HG03565 (cell line): Measurements from ENCODE around the gene CD200.
"Not testable (repeated sequence)": the region's sequence is repeated elsewhere in the genome, so short reads cannot be mapped to it uniquely, and the experiment has no call there.

Experiments used
- ATAC-seq: cut with Tn5 transposase; IDR thresholded peaks from one replicate; pipeline ENCODE4 v1.9.1; 2021; ENCODE audit warnings: mild to moderate bottlenecking, moderate library complexity; ENCODE audit not compliant: unreplicated experiment

Gene CD200

DNA sequence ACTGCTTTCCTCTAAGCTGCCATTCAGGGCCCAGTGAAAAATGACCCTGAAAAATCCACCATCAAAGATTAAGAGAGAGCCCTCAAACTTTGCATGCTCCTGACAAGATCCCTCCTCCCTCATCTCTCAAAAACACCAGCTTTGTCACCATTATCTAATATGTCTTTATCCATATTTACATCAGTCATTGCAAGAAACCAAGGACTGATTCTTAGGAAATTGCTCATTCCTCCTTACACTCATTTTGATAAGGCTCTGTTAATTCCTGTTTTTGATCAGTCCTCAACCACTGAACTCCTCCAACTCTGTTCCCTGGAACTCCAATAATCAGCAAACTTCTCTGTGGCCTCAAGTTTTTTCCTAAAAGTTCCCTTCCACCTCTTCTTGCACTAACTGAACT, 51.8 kb downstream of the CD200 start:
- no peak for ATAC-seq

DNA sequence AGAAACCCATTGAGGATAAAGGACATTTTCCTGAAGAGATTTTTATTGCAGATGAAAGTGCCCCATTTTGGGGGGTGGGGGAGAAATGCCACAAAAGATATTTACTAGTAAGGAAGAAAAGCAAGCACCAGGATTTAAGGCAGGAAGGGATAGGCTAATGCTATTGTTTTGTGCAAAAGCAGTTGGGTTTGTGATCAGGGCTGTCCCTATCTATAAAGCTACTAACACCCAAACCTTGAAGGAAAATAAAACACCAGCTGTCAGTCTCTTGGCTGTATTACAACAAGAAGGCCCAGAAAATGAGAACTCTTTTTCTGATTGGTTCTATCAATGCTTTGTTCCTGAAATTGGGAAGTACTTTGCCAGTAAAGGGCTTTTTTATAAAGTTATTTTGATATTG, 56.0 kb downstream of the CD200 start:
- no peak for ATAC-seq

DNA sequence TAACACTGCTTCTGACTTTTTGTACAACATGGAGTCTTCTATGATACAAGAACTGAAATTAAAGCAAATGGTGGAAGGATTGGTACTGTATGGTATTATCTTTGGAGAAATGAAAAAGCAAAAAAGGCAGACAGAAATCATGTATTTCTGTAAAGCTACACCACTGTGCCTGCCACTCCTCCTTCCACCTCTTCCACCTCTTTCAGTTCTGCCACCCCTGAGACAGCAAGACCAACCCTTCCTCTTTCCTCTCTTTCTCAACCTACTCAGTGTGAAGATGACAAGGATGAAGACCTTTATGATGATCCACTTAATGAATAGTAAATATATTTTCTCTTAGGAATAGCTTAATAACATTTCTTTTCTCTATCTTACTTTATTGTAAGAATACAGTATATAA, 57.0 kb downstream of the CD200 start:
- ATAC-seq, result no peak

DNA sequence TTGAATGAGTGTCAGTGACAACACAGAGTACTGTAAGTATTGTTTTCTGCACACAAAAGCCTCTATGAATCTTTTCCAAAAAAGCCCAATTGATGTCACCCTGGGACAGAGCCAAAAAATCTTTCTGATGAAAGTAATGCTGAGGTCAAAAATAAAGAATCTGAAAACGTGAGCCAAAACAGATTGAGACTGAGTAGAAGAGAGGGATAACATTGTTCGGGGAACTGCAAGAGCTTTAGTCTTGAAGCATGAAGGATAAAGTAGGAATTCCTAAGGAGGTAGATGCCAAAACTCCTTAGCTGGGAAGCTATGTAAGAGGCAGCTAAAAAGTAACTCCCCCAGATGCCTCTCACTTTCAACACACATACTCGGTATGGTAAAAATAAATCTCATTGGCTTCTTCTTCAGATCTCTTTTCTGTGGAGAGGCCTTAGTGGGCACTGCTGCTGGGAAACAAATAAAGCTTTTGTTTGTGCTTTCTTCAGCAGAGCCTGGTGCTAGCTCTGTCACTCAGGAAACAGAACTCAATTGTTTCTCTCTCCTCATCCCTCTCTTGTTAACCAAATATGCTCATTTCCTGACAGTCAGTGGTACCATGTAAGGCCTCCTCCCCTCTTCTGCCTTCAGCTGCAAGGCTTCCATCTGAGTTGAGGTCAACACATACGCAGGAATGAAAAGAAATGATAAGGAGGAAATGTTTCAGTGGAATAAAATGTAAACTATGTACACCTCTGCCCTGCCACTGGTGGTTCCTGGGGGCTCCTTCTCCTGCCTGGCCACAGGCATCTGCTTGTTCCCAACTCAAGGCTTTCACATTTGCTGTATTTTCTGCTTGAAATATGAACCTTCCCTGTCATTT, 58.1 kb downstream of the CD200 start:
- ATAC-seq, result peak; percentile 53

DNA sequence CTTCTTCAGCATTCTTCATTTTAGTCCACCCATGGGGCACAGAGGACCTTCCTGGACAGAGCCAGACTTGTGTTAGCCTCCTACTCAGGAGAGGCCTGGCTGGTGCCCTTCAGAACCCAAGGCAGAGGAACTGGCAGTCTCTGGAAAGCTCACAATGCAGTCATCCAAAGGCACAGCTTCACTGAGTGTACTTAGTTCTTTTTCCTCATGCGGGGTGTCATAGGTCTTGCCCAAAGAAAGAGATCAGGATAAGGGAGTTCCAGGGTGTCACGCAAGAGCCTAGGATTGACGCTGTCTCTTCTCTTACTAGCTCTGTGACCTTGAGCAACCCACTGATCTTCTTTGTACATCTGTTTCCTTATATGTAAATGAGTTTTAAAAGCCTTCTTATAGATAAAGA, 58.7 kb downstream of the CD200 start:
- no peak for ATAC-seq

DNA sequence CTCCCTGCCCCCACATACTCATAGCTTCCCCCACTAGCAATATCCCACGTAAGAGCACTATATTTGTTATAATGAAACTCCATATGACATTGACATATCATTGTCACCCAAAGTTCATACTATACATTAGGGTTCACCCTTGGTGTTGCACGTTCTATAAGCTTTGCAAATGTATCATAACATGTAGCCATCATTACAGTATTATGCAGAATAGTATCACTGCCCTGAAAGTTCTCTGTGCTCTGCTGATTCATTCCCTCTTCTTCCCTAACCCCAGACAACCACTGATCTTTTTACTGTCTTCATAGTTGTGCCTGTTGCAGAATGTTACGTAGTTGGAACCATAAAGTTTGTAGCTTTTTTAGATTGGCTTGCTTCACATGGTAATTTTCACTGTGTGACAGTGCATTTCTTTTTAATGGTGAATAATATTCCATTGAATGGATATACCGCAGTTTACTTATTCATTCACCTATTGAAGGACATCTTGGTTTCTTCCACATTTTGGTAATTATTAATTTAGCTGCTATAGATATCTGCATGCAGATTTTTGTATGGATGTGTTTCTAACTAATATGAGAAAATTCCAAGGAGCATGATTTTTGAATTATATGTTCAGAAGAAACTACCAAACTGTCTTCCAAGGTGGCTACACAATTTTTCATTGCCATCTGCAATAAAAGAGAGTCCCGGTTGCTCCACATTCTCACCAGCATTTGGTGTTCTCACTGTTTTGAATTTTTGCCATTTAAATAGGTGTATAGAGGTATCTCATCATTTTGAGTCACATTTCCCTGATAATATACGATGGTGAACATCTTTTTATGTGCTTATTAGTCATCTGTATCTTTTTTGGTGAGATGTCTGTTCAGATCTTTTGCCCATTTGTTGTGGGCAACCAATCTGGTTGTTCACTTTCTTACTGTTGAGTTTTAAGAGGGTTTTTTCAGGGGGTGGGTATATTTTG, 59.7 kb downstream of the CD200 start:
- no peak for ATAC-seq

DNA sequence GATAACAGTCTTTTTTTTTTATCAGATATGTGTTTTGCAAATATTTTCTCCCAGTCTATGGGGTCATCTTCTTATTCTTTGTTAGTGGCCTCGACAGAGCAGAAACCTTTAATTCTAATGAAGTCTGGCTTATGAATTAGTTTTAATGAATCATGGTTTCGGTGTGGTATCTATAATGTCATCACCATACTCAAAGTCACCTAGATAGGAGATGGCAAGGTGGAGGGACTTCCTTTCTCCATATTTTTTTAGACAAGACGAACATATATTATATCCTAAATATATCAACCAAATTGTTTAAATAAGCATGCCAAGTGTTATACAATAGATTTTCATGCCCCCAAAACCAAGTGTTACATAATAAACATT, 60.4 kb downstream of the CD200 start:
- no peak for ATAC-seq

DNA sequence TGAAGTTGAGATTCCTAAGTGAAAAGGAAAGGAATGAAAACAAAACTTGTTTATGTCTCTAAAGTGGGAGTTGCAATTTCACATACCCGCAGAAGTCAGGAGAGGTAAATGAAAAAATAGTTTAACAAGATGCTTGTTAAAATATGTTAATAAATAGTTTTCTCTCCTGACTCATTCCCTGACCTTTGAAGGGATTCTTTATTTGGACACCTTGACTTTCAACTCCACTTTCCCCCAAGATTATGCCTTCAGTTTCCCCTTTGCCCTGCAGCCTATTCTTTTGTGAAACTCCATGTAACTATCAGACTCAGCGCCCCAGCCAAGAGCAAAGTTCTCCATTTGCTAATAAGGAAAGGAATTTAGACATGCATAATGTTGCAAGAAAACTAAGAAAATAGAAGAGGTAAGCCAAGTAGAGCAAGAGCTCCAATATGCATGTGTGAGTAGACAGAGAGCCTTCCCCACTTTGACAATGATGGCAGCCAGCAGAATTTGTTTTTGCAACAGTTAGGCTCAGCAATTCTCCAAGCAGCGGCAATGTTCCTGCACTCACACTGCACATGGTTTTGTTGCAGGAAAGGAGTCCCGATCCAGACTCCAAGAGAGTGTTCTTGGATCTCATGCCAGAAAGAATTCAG, 61.2 kb downstream of the CD200 start:
- no peak for ATAC-seq

DNA sequence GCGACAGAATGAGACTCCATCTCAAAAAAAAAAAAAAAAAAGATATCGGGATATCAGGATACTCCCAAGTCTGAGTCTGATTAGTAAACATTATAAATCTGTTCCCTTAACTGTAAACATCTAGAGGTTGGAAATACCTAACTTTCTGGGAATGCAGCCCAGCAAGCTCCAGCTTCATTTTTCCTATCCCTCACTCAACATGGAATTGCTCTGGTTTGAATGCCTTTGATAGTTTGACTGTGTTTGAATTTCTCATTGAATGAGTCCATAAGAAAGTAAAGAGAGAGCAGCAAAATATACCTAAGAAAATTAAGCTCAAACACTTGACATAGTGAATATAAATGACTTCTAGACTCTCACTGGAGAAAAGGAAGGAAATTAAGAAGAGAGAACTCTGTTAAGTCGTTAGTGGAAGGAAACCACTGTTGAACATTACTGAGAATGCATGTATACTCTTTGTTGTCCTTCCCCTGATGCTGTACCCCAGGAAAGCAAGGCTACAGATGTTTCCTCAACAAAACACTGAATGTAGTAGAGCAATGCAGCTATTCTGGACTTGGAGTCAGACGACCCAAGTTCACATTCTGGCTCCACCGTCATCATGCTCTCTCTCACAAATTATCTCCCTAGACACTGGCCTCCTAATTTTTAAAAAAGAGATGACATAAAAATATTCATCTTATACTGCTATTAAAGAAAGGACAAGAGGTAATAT, 62.4 kb downstream of the CD200 start:
- no peak for ATAC-seq

DNA sequence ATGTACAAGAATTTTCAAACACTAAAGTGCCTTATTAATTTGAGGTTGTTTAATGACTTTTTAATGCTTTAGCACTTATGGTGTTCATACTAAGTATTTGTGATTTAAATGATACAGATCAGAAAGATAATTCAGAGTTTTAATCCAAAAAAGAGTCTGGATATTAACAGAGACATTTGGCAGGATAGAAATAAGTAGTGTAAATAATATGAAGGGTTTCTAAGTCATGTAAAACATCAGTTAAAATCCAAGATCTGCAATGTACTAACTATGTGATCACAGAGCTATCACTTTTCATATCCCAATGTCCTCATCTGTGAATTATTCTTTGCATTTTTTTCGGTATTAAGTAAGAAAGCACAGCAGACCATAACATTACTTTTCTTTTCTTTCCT, 62.9 kb downstream of the CD200 start:
- no peak for ATAC-seq

DNA sequence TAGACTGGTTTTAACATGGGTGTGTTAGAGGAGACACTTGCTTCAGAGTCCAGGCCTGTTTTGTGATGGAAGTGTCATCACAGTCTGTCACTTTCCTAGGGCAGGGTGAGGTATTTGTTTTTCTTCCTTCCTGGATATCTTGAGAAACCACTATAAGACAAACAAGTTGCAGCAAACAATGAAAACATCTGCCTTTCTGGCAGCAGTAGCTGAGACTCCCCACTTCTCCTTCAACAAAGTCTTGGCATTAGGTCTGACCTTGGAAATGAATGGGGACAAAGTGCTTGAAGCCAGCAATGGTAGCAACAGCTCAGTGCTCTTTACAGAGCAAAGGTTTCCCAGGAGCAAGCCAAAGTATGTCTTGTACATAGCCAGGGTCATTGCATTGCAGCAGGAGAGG, 64.6 kb downstream of the CD200 start:
- no peak for ATAC-seq

DNA sequence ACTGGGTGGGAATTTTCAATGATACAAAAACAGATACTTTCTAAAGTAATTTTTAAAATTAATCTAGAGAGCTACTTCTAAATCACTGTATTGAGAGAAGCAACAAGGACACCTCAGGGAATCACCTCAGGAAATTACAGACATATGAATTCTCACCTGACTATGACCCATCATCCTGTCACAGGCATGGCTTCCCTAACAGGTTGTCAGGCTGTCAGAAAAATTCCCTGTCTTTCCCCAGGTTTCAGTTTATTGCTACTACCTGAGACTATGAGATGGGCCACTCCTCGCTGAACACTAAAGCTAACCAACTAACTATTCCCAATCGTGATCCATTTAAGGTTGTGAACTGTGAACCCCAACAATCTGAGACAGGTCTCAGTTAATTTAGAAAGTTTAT, 66.1 kb downstream of the CD200 start:
- ATAC-seq, result no peak

DNA sequence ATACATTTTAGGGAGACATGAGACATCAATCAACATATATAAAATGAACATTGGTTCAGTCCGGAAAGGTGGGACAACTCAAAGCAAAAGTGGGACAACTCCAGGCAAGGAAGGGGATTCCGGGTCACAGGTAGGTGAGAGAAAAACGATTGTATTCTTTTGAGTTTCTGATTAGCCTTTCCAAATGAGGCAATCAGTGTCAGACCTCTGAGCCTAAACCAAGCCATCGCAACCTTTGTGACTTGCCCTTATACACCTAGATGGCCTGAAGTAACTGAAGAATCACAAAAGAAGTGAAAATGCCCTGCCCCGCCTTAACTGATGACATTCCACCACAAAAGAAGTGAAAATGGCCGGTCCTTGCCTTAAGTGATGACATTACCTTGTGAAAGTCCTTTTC, 66.6 kb downstream of the CD200 start:
- not testable (repeated sequence) for ATAC-seq

DNA sequence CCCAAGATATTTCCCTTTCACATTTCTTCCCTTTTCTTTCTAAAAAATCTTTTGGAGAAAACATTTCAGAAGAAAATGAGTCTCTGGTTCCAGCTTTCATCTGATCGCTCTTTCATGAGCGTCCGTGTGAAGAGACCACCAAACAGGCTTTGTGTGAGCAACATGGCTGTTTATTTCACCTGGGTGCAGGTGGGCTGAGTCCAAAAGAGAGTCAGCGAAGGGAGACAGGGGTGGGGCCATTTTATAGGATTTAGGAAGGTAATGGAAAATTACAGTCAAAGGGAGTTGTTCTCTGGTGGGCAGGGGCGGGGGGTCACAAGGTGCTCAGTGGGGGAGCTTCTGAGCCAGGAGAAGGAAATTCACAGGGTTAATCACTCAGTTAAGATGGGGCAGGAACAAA, 67.4 kb downstream of the CD200 start:
- ATAC-seq, result not testable (repeated sequence)

DNA sequence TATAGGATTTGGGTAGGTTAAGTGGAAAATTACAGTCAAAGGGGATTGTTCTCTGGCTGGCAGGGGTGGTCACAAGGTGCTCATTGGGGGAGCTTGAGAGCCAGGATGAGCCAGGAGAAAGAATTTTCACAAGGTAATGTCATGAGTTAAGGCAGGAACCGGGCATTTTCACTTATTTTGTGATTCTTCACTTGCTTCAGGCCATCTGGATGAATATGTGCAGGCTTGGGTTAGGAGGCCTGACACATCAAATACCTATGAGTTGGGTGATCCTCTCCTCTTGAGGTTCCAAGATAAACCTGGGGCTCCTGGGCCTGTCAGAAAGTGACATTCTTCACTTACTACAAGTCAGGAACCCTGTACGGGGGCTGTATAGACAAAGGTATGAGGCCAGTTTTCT, 68.7 kb downstream of the CD200 start:
- no peak for ATAC-seq

DNA sequence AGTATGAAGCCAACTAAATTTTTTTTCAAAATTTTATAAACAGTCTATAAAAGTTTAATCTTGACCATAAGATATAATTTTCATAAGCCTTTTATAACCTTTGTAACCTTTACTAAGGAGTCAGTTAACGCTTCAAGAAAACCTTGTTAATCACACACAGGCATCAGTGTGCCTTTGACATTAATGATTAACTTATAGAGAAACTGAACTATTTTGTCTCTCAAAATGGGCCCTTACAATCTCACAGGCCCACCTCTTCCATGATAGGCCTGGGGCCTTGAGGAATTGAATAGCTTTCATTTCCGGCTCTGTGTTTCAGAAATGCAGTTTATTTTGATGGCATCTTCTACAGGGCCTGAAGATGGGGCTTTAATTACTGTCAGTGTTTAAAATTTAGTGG, 70.1 kb downstream of the CD200 start:
- no peak for ATAC-seq

DNA sequence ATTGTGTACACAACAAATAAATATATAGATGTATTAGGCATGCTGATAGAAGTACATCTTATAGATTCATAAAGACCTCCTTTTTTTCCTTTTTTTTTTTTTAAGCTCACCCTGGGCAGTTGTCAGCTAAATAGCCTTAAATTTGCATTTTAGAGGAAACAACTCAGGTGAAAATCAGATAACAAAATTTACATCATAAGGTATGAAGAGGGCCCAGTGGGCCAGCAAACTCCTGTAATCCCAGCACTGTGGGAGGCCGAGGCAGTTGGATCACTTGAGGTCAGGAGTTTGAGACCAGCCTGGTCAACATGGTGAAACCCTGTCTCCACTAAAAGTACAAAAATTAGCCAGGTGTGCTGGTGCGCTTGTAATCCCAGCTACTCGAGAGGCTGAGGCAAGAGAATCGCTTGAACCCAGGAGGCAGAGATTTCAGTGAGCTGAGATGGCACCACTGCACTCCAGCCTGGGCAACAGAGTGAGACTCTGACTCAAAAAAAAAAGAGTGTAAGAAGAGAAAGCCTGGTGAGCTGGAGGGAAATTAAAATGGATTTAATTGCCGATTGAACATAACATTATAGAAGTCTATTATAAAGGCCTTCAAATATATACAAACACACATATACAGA, 72.1 kb downstream of the CD200 start:
- ATAC-seq, result not testable (repeated sequence)

DNA sequence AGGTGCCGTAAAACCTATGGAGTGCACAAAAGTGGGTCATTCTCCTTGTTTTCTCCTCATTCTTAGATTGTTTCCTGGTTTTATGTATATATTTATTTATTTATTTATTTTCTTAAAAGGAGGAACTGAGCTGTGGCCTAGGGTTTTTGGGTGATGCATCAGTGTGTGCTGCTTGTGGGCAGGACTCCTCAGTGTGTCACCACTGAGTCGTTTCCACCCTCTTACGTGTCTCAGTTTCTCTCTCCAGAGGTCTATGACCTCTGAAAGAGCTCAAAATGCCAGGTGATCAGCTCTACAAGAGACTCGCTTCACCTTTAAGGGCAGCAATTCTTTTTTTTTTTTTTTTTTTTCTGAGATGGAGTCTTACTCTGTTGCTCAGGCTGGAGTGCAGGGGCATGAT, 72.9 kb downstream of the CD200 start:
- no peak for ATAC-seq

DNA sequence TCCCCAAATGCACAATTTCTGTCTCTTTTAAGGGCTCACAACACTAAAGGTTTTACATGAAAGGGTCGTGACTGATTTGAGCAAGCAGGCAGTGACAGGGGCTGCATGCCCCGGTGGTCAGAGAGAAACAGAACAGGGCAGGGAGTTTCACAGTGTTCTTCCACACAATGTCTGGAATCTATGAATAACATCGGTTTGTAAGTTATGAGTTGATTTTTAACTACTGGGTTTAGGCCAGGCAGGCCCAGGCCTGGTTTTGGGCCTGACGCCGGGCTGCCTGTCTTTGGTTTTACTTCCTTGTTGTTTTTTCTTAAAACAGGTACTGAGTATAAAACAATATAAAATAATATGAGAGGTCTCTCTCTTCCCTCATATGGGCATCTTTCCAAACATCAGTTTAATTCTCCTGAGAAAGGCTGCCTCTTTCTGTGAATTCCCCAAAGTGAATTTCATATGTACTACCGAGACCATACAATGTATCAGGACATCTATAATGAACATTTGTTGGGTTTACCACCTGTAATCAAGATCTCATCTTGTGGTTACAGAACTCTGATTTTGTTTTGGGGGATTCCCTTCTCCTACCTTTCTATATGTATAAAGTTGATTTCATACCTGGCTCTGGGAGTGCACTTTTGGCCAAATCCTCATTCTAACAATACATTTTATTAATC, 74.4 kb downstream of the CD200 start:
- ATAC-seq, result no peak
